Tongue (tissue), 2 donors: ENCODE data around the gene RNF150. TPM values are rescaled to one million over a fixed set of nuclear protein-coding genes. Genes with fewer than 3 reads are reported as not detected.
"Not testable (repeated sequence)": the region's sequence is repeated elsewhere in the genome, so short reads cannot be mapped to it uniquely, and the experiment has no call there.

ENCODE experiments used
- DNase-seq: peaks from one replicate; pipeline ENCODE4 v3.0.0-alpha.2; 2015
- total RNA-seq: library from RNA; depleted of rRNA; stranded (reverse); fragments of >200 nt; gene quantifications from one replicate; pipeline ENCODE4 v1.2.3, GENCODE V29; 2014

Gene RNF150
- total RNA-seq, 1 donor from 2014 or later: 62.1 TPM

DNA sequence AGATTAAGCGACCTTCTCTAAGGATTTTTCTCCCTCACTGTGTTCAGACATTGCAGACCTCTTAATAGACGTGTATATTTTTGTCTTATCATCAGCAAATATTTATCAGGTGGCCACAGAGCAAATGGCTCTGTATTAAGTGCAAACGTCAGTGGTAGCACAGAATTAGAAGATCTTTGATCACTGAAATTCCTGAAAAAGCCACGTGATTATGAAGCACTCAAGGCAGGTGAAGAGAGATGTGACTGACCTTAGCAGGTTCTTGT, 271.2 kb downstream of the RNF150 start:
- DNase-seq: no peak

DNA sequence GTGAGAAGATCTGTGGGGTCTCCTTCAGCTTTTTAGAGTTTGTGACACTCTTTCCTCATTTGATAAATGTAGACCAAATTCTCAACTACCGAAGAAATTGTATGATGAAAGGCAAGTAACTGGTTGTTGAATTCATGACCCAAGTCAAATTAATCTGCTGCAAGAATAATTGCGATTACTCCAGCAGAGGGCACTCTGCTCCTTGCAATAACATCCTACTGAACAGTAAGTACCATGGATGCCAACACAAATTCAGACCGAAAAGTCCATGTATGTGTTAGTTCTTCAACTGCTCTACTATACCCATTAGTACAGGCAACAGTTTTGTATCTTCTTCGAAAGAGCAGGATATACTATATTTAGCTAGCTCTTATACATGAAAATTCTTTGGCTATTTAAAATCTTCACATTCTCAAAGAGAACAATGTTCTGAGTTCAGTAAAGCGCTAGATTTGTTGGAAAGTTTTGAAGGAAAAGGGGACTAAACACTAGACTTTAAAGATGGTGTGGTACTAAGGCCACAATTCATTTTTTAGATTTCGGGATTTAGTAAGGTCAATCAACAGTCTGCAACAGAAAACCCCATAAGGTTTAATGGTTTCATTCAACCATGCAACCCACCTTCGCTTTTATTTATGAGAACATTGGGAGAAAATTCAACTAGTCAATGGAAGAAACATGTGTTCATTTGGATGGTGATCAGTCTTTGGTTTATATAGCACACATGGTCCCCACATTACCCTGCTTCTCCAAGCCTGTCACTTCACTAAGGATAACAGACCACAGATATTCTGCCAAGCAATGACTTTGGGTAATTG, 271.7 kb downstream of the RNF150 start:
- DNase-seq: peak; percentile 95

DNA sequence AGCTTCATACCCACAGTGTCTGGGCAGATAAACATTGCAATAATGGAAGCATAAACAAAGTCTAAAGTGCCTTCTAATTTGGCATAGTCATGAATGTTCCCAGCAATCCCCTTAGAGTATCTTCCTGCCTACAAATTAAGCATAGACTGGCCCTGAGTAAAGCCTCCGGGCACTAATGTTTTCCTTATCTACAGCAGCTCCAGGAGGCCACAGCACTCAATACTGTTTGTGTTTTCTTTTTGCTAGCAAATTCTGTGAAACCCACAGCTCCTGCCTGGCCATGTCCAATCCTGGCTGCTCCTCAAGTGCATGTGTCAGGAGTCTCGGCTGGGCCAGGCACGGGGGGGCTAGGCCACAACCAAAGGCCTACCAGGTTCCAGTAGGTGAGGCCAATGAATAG, 274.4 kb downstream of the RNF150 start:
- DNase-seq: no peak

DNA sequence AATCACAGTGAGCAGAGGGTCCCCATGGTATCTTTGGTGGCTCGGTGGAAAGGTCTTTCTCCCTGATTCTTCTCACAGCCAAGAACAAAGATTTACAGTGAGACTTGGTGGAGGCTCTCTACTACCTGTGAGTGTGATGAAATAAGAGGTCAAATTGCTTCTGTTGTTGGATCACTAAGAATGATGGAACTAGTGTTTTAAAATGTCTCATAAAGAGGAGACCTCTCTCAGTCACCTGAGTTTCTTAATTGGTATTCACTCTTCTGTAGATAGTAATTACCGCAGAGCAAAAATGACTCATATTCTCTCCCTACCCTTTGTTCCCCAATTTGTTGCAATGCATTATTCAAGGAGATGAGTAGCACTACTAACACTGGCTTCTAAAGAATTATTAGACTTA, 276.2 kb downstream of the RNF150 start:
- DNase-seq: no peak

DNA sequence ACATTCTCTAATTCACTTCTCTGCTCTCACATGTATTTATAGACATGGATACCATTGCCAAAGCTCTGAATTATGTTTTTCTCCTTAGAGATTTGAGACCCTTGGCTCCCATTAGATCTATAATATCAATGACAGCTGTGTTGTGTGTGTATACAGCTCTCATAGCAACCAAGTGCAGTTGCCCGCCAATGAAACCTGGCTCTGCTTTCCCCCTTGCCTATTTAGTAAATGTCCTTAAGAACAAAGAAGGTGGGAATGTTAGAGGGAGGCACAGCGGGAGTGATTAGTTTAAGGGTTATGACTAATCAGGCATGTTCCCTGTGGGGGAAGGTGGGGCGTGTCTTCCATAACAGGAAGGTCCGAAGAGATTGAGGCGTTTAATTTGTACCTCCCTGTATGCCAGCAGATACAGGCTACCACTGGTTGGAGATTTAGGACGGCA, 276.6 kb downstream of the RNF150 start:
- peak; percentile 92 for DNase-seq

DNA sequence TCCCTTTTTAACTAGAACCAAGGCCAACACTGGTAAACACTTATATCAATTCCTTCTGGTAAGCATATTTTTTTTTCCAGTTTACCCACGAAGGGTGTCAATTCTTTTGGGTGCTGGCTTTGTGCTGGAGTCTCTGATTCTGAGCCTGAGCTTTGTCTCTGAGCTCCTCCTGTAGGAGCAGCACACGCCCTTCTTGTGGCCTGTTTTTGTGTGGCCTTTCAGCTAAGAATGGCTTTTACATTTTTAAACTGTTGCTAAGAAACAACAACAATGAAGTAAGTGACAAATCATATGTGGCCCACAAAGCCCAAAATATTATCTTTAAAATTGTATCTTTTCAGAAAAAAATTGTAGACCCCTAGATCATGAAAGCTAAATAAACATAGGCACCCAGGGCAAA, 279.1 kb downstream of the RNF150 start:
- no peak for DNase-seq

DNA sequence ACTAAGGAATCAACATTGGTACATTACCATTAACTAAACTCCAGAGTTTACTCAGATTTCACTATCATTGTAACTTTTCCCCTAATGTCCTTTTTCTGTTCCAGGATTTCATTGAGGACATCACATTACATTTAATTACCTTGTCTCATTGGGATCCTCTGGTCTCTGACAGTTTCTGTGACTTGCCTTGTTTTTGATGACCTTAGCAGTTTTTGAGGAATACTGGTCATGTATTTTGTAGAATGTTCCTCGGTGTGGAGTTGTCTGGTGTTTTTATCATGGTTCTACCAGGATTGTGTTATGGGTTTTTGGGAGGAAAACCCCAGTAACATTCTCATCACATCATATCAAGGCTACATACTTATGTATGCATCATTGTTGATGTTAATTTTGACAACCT, 281.5 kb downstream of the RNF150 start:
- DNase-seq: no peak

DNA sequence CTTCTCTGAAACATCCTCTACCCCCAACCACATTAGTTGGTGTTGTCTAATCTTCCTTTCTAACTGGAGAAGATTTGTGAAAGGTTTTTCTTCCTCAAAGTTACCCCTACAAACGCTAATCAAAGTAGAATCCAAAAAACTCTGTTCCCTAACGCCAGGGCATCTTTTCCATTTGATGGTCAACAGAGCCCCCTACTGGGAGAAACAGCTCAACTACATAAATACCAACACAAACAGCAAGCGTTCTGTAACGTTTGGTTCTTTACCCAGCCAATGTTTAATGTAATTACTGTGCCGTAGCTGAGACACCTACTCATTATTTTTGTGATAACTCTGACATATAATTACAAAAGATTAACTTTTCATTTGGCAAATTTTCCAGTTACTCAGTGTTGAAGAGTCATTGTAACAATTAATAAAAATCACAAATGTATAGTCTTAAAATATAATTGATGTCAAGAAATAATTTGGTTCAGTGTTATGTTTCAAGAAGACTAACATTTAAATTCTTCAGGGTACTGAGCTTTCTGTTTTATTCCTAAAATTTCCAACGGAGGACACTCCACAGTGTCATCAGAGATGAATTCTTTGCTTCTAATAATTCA, 282.1 kb downstream of the RNF150 start:
- DNase-seq: peak; percentile 91

DNA sequence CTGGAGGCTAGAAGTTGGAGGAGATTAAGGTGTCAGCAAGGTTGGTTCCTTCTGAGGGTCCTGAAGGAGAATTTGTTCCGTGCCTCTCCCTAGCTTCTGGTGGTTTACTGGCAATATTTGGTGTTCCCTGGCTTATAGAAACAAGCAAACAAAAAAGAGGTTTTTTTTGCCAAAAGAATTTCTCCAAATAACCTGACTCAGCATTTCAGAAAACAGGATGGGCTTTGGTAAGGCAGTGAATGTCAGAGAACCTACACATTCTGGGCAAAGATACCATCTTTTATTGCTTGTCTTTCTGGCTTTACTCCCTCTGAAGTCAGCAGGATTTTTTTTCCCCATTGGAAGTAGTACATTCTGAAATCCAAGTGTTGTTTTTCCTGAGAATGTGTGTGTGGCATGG, 283.7 kb downstream of the RNF150 start:
- DNase-seq: no peak

DNA sequence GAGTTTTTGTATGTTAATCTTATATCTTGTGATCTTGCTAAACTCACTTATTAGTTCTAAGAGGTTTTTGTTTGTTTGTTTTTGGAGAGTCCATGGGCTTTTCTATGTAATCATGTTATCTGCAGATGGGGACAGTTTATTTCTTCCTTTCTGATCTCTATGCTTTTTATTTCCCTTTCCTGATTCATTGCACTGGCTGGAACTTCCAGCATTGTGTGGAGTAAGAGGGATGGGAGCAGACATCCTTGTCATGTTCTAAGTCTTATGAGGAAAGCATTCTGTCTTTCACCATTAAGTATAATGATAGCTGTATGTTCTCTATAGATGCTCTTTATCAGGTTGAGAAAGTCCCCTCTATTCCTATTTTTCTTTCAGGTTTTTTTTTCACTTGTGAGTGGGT, 286.5 kb downstream of the RNF150 start:
- DNase-seq: no peak

DNA sequence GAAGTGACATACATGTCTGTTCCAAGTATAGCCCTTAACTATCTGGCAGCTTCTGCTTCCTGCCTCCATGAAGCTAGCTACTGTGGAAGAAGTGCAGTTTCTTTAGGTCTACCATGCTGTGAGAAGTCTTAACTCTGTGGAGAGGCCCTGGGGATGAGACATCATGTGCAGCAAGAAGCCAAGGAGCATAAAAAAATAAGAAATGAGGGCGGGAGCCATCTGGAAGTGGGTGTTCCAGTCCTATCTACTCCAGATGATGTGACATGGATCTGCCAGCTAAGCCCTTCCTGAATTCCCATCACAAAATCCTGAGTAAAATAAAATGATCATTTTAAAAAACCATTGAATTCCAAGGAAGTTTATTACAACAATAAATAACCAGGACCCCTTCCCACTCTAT, 289.2 kb downstream of the RNF150 start:
- no peak for DNase-seq

DNA sequence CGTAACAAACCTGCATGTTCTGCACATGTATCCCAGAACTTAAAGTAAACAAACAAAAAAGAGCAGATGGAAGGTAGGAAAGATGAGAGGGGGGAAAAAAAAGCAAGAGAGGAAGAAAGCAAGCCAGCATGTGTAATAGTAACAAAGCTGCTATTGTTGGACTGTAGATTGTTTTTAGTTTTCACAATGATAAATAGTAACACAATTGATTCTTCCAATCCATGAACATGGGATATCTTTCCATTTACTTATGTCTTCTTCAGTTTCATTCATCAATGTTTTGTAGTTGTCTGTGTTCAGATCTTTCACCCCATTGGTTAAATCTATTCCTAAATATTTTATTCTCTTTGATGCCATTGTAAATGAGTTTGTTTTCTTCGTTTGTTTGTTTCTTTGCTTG, 292.1 kb downstream of the RNF150 start:
- no peak for DNase-seq

DNA sequence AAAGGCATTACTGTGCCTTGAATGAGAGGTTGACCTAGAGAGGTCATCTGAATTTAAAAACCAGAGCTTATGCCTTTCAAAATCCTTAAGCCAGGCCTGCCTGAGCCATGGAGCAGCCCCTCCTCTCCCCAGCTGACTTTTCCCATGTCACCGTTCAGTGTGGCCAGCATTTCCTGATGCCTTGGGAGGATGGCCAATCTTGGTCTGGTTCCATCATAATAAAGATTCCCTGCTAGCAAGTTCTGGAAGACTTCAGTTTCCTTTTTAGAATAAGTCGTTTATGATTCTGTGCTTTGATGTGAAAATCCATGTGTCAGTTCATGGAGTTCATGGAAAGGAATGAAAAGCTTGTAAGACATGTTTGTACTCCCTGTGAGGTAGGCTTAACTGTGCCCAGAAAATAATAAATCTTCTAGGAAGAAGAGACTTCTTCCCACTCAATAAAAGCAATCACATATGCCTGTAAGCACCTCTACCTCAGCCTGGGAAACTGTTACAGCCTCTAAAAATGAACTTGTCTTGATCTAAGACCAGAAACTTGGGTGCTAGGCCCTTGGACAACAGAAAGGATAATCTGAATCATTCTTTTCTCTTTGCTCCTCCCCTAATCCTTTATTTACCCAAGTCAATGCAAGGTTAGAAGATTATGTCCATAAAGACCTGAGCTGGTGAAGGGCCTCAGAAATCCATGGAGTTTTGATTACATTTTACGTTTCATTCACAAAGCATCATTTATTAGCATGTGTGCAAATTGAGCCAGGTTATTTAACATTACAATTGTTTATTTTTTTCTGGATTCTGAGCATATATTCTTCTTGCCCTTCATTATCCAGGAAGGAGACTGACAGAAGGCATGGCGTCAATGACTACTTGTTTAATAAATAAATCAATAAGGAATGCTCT, 293.1 kb downstream of the RNF150 start:
- DNase-seq: peak; percentile 51

DNA sequence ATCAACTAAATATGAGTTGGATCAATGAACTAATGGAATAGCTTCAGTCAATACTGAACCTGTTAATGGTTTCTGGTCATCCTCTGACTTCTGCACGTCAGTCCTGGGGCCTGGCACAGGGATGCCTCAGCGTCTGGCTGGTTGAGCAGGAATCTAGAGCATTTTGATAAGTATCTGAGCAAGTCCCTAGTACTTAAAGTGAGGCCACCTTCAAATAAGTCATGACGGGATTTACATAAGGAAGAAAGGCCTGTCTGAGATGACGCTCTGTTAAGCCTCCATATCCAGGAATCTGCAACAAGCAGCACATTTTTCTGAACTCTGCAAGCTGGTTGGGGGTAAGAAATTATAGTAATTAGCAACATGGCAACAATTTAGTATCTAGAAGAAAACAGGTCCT, 293.9 kb downstream of the RNF150 start:
- DNase-seq: no peak

DNA sequence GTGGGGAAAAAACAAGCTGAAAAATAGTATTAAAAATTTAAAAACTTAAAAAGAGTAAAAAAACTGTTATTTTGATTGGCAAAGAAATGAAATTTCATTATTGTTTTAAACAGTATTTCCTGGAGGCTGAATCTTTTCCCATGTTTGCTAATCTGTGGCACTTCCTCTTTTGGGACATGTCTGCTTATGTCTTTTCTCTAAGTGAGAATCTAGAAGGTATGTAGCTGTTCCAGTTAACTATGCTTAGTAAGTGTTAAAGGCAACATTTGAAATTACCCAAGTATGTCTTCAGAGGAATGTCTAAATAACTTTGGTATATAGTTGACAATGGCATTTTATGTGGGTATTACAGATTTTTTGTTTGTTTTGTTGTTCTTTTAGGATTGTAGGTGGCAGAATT, 295.5 kb downstream of the RNF150 start:
- DNase-seq: no peak

DNA sequence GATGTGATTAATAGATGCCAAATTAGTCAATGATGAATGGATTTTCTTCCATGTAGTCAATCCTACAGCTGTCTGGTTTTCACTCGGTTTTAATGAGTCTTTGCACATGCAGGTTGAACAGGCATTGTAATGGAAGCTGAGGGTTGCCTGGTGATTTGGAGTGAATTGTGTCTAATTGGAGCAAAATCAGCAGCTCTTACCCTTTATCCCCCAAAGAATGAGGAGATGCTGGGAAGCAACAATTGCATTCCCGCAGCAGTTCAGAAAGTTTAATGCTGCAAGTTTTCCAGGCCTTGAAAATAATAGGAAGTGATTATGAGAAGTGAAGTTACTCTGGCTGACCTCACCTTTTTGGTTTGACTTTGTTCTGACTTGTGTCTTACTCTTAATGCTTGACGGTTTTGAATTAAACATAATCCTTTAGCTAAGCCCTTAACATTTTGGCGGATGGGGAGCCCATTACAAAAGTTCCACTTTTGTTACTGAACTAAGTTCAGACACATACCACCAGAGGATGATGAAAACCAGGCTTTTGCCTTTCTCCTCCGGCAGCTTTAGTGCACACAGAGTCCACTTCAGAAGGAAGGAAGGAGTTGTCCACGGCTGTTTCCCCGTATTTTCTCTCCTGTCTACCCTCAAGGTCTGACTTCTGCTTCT, 298.3 kb downstream of the RNF150 start:
- peak; percentile 74 for DNase-seq

DNA sequence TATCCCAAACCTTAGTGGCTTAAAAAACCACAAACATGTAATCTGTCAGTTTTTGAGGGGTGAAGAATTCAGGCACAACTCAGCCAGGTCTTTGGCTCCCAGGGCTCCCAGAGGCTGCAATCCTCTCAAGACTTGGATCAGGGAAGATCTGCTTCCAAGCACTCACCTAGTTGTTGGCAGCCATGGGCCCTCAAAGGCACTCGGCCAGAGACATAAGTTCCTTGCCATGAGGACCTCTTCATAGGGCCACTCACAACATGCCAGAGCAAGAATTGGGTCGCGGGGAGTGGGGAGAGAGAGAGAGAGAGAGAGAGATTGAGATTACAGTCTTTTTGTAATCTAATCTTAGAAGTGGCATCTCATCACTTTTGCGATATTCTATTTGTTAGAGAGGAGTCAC, 300.0 kb downstream of the RNF150 start:
- no peak for DNase-seq

DNA sequence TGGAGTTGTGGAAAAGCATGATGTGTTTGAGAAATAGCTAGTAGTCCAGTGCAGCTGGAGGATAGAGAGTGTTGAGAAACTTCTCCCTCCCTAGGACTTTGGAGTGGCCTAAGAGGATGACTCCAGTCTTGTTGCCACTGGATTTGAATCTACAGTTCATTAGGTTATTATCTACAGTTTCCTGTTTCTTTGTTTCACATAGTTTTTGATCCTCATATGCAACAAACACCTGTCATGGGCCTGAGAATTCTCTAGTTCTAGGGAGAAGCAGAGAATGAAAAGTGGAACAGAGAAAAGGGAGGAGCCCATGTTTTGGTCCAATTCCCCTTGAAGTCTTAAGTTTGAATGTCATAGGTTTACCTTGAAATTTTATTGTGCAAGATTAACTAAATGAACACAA, 303.4 kb downstream of the RNF150 start:
- DNase-seq: no peak

DNA sequence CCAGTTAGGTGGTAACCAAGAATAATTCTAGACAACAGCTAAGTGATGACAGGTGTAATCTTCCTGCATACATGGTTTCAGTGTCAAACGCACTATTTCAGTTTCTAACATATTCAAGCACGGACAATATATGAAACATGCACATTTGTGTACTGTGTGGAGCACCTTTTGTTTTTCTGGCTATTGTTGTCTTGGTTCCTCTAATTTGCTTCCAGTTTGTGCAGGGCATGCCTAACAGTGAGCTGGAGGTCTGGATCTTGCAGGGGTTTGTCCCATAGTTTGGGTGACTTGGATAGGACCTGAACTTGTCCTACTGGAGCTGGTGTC, 306.6 kb downstream of the RNF150 start:
- no peak for DNase-seq

DNA sequence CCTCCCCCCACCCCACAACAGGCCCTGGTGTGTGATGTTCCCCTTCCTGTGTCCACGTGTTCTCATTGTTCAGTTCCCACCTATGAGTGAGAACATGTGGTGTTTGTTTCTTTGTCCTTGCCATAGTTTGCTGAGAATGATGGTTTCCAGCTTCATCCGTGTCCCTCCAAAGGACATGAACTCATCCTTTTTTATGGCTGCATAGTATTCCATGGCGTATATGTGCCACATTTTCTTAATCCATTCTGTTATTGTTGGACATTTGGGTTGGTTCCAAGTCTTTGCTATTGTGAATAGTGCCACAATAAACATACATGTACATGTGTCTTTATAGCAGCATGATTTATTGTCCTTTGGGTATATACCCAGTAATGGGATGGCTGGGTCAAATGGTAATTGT, 312.7 kb downstream of the RNF150 start:
- DNase-seq: not testable (repeated sequence)

DNA sequence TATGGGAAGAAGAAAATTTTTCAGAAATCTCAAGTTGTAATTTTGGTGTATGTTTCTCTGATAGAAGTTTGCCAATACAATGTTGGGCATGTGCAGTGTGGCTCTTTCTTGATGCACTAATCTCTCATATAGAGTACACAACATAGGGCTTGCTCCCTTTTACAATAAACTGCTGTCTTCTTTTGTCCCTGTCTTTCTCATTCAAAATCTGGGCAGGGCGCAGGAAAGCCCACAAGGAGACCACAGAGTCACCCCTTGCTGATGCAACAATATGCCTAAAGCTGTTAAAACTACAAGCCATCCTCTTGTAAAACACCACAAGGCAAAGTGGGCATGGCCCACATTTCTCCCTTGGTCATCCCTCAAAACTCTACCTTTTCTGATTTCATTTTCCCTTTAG, 313.7 kb downstream of the RNF150 start:
- no peak for DNase-seq

DNA sequence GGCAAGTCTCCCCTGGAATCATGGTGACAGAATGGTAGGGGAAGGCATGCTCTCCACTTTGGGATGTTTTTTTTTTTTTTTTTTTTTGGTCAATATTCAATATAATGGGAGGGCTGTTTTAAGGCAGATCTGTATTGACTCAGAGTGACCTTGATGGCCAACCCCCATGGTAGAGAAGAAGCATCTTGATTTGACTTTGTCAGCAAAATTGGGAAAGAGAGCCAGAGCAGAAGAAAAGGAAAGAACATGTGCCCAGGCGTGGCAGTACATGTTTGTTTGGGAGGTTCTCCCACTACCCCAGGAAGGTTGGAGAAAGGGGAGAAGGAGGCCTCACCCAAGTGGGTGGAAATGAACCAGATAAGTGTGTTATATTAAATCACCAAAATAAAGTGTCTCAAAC, 314.8 kb downstream of the RNF150 start:
- no peak for DNase-seq
